HepG2 (cell line): ENCODE data around the gene IGBP1. TPM values are rescaled to one million over a fixed set of nuclear protein-coding genes. Genes with fewer than 3 reads are reported as not detected.

Experiments
- BRD4 ChIP-seq: sonication (generic); formaldehyde crosslinking; IDR thresholded peaks from 2 replicates; pipeline ENCODE4 v1.4.0; 2020; ENCODE audit warnings: missing genetic modification reagents
- CHD4 ChIP-seq: fragments of 200-600 bp; sonication (generic); IDR thresholded peaks from 2 replicates; pipeline ENCODE4 v1.7.0; 2017; ENCODE audit warnings: mild to moderate bottlenecking, low read length, borderline replicate concordance
- DMAP1 ChIP-seq: IDR thresholded peaks from 2 replicates; pipeline ENCODE4 v1.6.1; 2016
- DRAP1 ChIP-seq: IDR thresholded peaks from 2 replicates; pipeline ENCODE4 v1.6.1; 2016; ENCODE audit warnings: missing genetic modification reagents, missing compliant biosample characterization
- ELK4 ChIP-seq: sonication (generic); formaldehyde crosslinking; IDR thresholded peaks from 2 replicates; pipeline ENCODE4 v1.9.0; 2021; ENCODE audit warnings: missing genetic modification reagents, borderline replicate concordance
- HNRNPH1 ChIP-seq: fragments of 200-400 bp; formaldehyde crosslinking; optimal IDR thresholded peaks from 2 replicates; pipeline ENCODE3; 2017; ENCODE audit warnings: mild to moderate bottlenecking, low read depth, low read length
- KLF9 ChIP-seq: IDR thresholded peaks from 2 replicates; pipeline ENCODE4 v1.6.1; 2016; ENCODE audit warnings: low read depth
- KMT2A ChIP-seq: sonication (generic); formaldehyde crosslinking; IDR thresholded peaks from 2 replicates; pipeline ENCODE4 v1.4.0; 2020; ENCODE audit warnings: missing genetic modification reagents
- MEIS1 ChIP-seq: sonication (generic); formaldehyde crosslinking; IDR thresholded peaks from 2 replicates; pipeline ENCODE4 v1.9.0; 2021; ENCODE audit warnings: mild to moderate bottlenecking, missing genetic modification reagents, moderate library complexity, borderline replicate concordance
- MIXL1 ChIP-seq: IDR thresholded peaks from 2 replicates; pipeline ENCODE4 v1.6.1; 2016
- MTA1 ChIP-seq: sonication (generic); formaldehyde crosslinking; IDR thresholded peaks from 2 replicates; pipeline ENCODE4 v1.4.0; 2020; ENCODE audit warnings: missing genetic modification reagents, mild to moderate bottlenecking, borderline replicate concordance
- NCOA5 ChIP-seq: sonication (generic); formaldehyde crosslinking; IDR thresholded peaks from 2 replicates; pipeline ENCODE4 v1.4.0; 2020; ENCODE audit warnings: missing genetic modification reagents
- NR2C2 ChIP-seq: sonication (generic); formaldehyde crosslinking; IDR thresholded peaks from 2 replicates; pipeline ENCODE4 v1.4.0; 2020; ENCODE audit warnings: missing genetic modification reagents, mild to moderate bottlenecking, moderate library complexity, borderline replicate concordance
- NR2F2 ChIP-seq: IDR thresholded peaks from 2 replicates; pipeline ENCODE4 v1.6.1; 2012; ENCODE audit warnings: low read depth, inconsistent platforms, borderline replicate concordance
- SMAD3 ChIP-seq: sonication (generic); formaldehyde crosslinking; IDR thresholded peaks from 2 replicates; pipeline ENCODE4 v1.4.0; 2020; ENCODE audit warnings: missing genetic modification reagents
- SMAD9 ChIP-seq: sonication (generic); formaldehyde crosslinking; IDR thresholded peaks from 2 replicates; pipeline ENCODE4 v1.5.1; 2020; ENCODE audit warnings: mild to moderate bottlenecking, missing genetic modification reagents
- TBL1XR1 ChIP-seq: fragments of 150-350 bp; IDR thresholded peaks from 2 replicates; pipeline ENCODE4 v1.6.1; 2014; ENCODE audit warnings: borderline replicate concordance, low read length; ENCODE audit not compliant: partially characterized antibody
- ZFP91 ChIP-seq: sonication (generic); formaldehyde crosslinking; IDR thresholded peaks from 2 replicates; pipeline ENCODE4 v1.9.0; 2022; ENCODE audit warnings: missing genetic modification reagents, mild to moderate bottlenecking, borderline replicate concordance
- ZKSCAN1 ChIP-seq: fragments of 150-350 bp; IDR thresholded peaks from 2 replicates; pipeline ENCODE4 v1.6.1; 2014; ENCODE audit warnings: low read length
- ZNF138 ChIP-seq: sonication (generic); formaldehyde crosslinking; IDR thresholded peaks from 2 replicates; pipeline ENCODE4 v1.5.0; 2020; ENCODE audit warnings: mild to moderate bottlenecking, low read depth, missing genetic modification reagents
- ZNF557 ChIP-seq: sonication (generic); formaldehyde crosslinking; IDR thresholded peaks from 2 replicates; pipeline ENCODE4 v1.4.0; 2020; ENCODE audit warnings: missing genetic modification reagents
- ZNF615 ChIP-seq: sonication (generic); formaldehyde crosslinking; IDR thresholded peaks from 2 replicates; pipeline ENCODE4 v1.5.0; 2020; ENCODE audit warnings: mild to moderate bottlenecking, missing genetic modification reagents, borderline replicate concordance
- ZNF652 ChIP-seq: IDR thresholded peaks from 2 replicates; pipeline ENCODE4 v1.6.1; 2016; ENCODE audit warnings: low read depth, borderline replicate concordance
- ZNF740 ChIP-seq: sonication (generic); formaldehyde crosslinking; IDR thresholded peaks from 2 replicates; pipeline ENCODE4 v1.4.0; 2020; ENCODE audit warnings: missing genetic modification reagents
- ZSCAN25 ChIP-seq: sonication (generic); formaldehyde crosslinking; IDR thresholded peaks from 2 replicates; pipeline ENCODE4 v1.8.0; 2022; ENCODE audit warnings: mild to moderate bottlenecking, missing genetic modification reagents
- ZXDC ChIP-seq: sonication (generic); formaldehyde crosslinking; IDR thresholded peaks from 2 replicates; pipeline ENCODE4 v1.5.0; 2020; ENCODE audit warnings: mild to moderate bottlenecking, missing genetic modification reagents
- polyA plus RNA-seq, 8 experiments: library from polyadenylated mRNA; depleted of rRNA in 3 of 8; stranded (reverse) in 7 of 8; unstranded in 1 of 8; fragments of >200 nt; fragmentation: Illumina TruSeq in 4 of 8; extraction: Trizol in 4 of 8; gene quantifications; 2 replicates each; pipeline versions ENCODE4 v1.2.1 to v1.2.3, GENCODE V29; 2011 to 2016; ENCODE audit warnings: low read depth in 4 of 8, missing spikeins in 1 of 8, mixed read lengths in 1 of 8; ENCODE audit not compliant: insufficient read depth in 1 of 8
- total RNA-seq, 5 experiments: library from RNA; depleted of rRNA; stranded (reverse); fragments of >200 nt; fragmentation: Illumina TruSeq; extraction: Trizol; gene quantifications; 2 replicates each; pipeline ENCODE4 v1.2.3, GENCODE V29; 2016; ENCODE audit warnings: low read depth in 1 of 5

The IGBP1 gene
- total and polyA plus RNA-seq, 2 of the 13 experiments (the other 11 are each of a cell fraction or from before 2014, with no cell fraction given) = 59.3 to 103 TPM

GRCh38 chrX:70133303-70134115, at the start of gene IGBP1 (continued):
- no peak for TF ChIP-seq ZNF138 (CRISPR knock-in tag)
- TF ChIP-seq ZNF615 (CRISPR knock-in tag) = no peak
- TF ChIP-seq ZSCAN25 (CRISPR knock-in tag) = 0 out of 2 replicates have a peak, but pooled peaks have one; percentile 24
- TF ChIP-seq SMAD9 = no peak
- peak; percentile 18; the same call in 1 of the 2 replicates for TF ChIP-seq DMAP1
- TF ChIP-seq ZNF740 (CRISPR knock-in tag) = no peak
- TF ChIP-seq ZFP91 (CRISPR knock-in tag) = peak; percentile 29; the same call in 1 of the 2 replicates
- no peak for TF ChIP-seq ZXDC (CRISPR knock-in tag)
- TF ChIP-seq ELK4 (CRISPR knock-in tag) = no peak
- peak; percentile 62; the same call in 1 of the 2 replicates for TF ChIP-seq CHD4
- no peak for TF ChIP-seq BRD4 (CRISPR knock-in tag)
- TF ChIP-seq NR2C2 (CRISPR knock-in tag) = peak; percentile 98
- TF ChIP-seq ZNF557 (CRISPR knock-in tag) = no peak
- no peak for TF ChIP-seq ZNF652 (CRISPR knock-in tag)
- TF ChIP-seq TBL1XR1 = no peak
- no peak for TF ChIP-seq NR2F2
- no peak for TF ChIP-seq HNRNPH1
- TF ChIP-seq ZKSCAN1 = no peak
- no peak; the same call in 1 of the 2 replicates for TF ChIP-seq KMT2A (CRISPR knock-in tag)
- no peak for TF ChIP-seq MEIS1 (CRISPR knock-in tag)
- TF ChIP-seq NCOA5 (CRISPR knock-in tag) = no peak
- TF ChIP-seq MIXL1 (CRISPR knock-in tag) = no peak
- no peak for TF ChIP-seq MTA1 (CRISPR knock-in tag)
- TF ChIP-seq DRAP1 (CRISPR knock-in tag) = peak; percentile 13; the same call in 1 of the 2 replicates
- no peak for TF ChIP-seq KLF9 (CRISPR knock-in tag)
- no peak for TF ChIP-seq SMAD3 (CRISPR knock-in tag)
